Lower leg skin (tissue), 4 donors: ENCODE data around the gene VPS54. TPM values are rescaled to one million over a fixed set of nuclear protein-coding genes. Genes with fewer than 3 reads are reported as not detected.

ENCODE experiments used
- DNase-seq, 2 donors: peaks; one replicate each; pipeline ENCODE4 v3.0.0-alpha.2; 2019; ENCODE audit warnings: low spot score in 2 of 2
- H3K4me3 ChIP-seq: fragments of 200-600 bp; sonication (generic); 2 replicates; pipeline ENCODE4 v1.5.1; 2017; ENCODE audit warnings: mild to moderate bottlenecking, low read depth; ENCODE audit not compliant: poor library complexity, severe bottlenecking
- POLR2A ChIP-seq, 2 donors: fragments of 450-650 bp; IDR thresholded peaks; one replicate each; pipeline ENCODE4 v1.6.1; 2016 to 2017; ENCODE audit warnings: antibody characterized with exemption in 2 of 2, mild to moderate bottlenecking in 1 of 2, moderate library complexity in 1 of 2
- WGBS, 2 donors: methylation state at CpG; one replicate each; pipeline ENCODE4 v1.1.5; 2018; 5-methylcytosine and 5-hydroxymethylcytosine counted together
- intact Hi-C: fragments of 100-400 bp; cut with DNase I; formaldehyde crosslinking; loops from one replicate; pipeline ENCODE4 v1.15.0; 2023; ENCODE audit warnings: low total_unique reads
- total RNA-seq, 4 donors: library from RNA; depleted of rRNA; stranded (reverse); fragments of >200 nt; gene quantifications; one replicate each; pipeline ENCODE4 v1.1.0, GENCODE V29; 2016
- TF ChIP-seq, protein P1 (sequence below), 3 donors: fragments of 450-650 bp; IDR thresholded peaks; one replicate each; pipeline ENCODE4 v1.5.1; 2016; ENCODE audit warnings: antibody characterized with exemption in 3 of 3, mild to moderate bottlenecking in 3 of 3, moderate library complexity in 2 of 3

Gene VPS54
- total RNA-seq, 4 donors from 2014 or later = 14.8 to 26.4 (median 20.9) TPM

DNA sequence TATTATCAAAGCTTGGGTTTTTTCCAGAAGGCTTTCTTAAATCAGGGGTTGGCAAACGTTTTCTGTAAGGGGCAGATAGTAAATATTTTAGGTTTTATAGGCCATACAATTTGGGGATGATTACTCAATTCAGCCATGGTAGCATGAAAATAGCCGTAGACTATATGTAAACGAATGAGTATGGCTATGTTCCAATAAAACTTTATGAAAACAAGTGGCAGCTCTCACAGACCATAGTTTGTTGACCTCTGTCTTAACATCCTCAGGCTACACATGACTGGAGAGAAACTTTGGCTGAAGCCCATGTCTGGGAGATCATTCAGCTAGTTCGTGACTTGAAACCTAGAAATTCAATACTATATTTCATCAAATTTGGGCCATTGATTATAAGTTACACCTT lies 147.4 kb downstream of the VPS54 start:
- intact Hi-C loops = no loop called here
- H3K4me3 ChIP-seq = no peak overlapping the region
- 68 to 74% methylated on average over 4 of the region's 4 CpGs for WGBS, 2 donors
- no peak for DNase-seq
- no peak for TF ChIP-seq POLR2A (IDR thresholded peaks at IDR 0.05)
- TF ChIP-seq, protein P1, sequence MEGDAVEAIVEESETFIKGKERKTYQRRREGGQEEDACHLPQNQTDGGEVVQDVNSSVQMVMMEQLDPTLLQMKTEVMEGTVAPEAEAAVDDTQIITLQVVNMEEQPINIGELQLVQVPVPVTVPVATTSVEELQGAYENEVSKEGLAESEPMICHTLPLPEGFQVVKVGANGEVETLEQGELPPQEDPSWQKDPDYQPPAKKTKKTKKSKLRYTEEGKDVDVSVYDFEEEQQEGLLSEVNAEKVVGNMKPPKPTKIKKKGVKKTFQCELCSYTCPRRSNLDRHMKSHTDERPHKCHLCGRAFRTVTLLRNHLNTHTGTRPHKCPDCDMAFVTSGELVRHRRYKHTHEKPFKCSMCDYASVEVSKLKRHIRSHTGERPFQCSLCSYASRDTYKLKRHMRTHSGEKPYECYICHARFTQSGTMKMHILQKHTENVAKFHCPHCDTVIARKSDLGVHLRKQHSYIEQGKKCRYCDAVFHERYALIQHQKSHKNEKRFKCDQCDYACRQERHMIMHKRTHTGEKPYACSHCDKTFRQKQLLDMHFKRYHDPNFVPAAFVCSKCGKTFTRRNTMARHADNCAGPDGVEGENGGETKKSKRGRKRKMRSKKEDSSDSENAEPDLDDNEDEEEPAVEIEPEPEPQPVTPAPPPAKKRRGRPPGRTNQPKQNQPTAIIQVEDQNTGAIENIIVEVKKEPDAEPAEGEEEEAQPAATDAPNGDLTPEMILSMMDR (IDR thresholded peaks at IDR 0.05) = no peak

DNA sequence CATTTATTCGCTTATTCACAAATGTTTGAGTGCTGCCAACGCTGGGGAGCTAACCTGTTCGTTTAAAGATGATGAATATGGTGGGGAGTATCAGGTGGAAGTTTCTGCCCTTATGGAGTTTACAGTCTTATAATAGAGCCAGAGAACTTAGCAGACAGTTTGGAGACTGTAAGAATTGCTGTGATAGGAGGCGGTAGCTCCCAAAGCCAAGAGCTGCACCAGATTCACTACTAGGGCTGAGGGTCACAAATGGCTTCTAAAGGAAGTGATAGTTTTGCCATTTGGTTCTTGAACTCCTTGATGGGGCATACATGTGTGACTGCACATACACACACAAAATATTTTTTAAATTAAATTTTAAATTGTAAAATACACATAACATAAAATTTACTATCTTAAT lies 148.5 kb downstream of the VPS54 start:
- 95 to 99% methylated on average over 4 of the region's 4 CpGs for WGBS, 2 donors
- no peak for TF ChIP-seq POLR2A (IDR thresholded peaks at IDR 0.05)
- TF ChIP-seq, protein P1 (IDR thresholded peaks at IDR 0.05) = no peak
- intact Hi-C loops = no loop called here
- no peak for DNase-seq
- H3K4me3 ChIP-seq = no peak overlapping the region

DNA sequence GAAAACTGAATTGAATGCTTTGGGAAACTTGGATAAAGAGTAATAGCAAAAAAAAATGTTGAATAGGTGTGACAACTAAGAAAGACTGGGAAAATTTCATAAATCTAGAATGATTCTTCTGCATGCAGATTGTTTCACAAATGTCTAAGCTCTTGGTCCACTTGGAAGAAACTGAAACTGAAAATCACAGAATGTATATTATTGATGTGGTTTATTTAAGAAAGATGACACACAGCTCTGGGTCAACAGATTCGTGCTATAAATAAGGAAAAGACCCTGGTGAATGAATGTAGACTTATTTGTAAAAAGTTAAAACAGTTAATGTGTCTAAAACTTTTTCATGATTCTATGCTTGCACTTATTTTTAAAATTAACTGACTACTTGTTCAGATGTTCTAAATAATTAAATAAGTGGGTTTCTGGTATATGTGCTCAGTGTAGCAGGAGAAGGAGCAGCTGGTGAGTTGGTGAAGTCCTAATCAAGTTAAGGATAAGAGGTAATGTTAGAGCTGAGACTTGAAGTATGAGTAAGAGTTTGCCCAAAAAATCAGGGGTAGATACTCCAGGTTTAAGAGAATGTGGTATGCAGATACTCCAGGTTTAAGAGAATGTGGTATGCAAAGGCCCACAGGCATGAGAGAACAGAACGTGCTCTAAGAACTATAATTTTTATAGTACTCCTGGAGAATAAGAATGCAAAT lies 153.1 kb downstream of the VPS54 start:
- H3K4me3 ChIP-seq = no peak overlapping the region
- TF ChIP-seq, protein P1 (IDR thresholded peaks at IDR 0.05) = no peak
- TF ChIP-seq POLR2A (IDR thresholded peaks at IDR 0.05) = no peak
- WGBS, 2 donors = 72 to 73% methylated on average over 2 of the region's 2 CpGs
- intact Hi-C loops = loop anchor here (10.0 kb wide), 1 partner anchor 171 kb away; no protein-coding TSS in a partner anchor
- no peak for DNase-seq

DNA sequence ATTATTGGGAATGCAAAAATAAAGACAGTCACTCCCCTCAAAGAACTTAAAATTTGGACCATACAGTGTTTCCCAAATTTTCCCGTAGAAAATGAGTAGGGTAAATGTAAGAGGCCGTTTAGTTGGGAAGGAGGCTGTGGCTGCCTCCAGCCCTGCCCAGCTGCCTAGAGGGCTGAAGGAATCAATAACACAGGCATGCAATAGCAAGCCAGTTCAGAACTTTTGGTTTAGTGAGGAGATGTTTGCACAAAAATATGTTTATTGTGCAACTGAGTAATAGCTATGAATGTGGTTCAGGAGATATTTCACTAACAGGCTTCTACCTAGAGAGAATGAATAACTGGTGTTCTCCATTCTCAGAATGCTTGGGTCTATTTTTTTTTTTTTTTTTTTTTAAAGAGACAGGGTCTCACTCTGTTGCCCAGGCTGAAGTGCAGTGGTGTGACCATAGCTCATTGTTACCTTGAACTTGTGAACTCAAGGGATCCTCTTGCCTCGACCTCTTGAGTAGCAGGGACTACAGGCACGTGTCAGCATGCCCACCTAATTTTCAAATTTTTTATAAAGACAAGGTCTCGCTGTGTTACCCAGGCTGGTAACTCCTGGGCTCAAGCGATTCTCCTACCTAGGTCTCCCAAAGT lies 153.9 kb downstream of the VPS54 start:
- intact Hi-C loops = loop anchor here (10.0 kb wide), 1 partner anchor 170 kb away; no protein-coding TSS in a partner anchor
- TF ChIP-seq, protein P1 (IDR thresholded peaks at IDR 0.05) = no peak
- TF ChIP-seq POLR2A (IDR thresholded peaks at IDR 0.05) = no peak
- no peak overlapping the region for H3K4me3 ChIP-seq
- 84 to 86% methylated on average over 6 of the region's 6 CpGs for WGBS, 2 donors
- DNase-seq = no peak

DNA sequence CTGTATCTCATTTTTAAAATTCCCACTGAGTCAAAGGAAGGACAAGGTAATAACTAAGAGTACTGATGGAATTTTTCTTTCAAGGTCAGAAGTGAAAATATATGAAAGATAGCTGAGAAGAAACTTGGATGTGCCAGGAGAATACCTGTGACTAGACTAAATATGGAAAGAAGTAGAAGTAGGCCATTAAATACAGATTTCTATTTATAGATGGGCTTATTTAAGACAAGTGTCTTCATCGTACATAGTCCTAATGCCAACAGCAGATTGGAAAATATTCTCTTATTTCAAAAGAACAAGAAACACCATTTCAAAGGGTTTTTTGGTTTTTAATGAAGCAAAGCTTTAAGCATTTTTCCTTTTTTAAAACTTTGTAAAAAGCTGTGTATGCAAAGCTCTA lies 155.5 kb downstream of the VPS54 start:
- DNase-seq = no peak
- TF ChIP-seq, protein P1 (IDR thresholded peaks at IDR 0.05) = no peak
- TF ChIP-seq POLR2A (IDR thresholded peaks at IDR 0.05) = no peak
- no peak overlapping the region for H3K4me3 ChIP-seq
- intact Hi-C loops = loop anchor here (10.0 kb wide), 1 partner anchor 169 kb away; no protein-coding TSS in a partner anchor
- WGBS, 2 donors = 61 to 77% methylated on average over 1 of the region's 1 CpG
